ENCODE data around the gene CD52. TPM values are rescaled to one million over a fixed set of nuclear protein-coding genes. Genes with fewer than 3 reads are reported as not detected.

The CD52 gene
- total and polyA plus RNA-seq, 2 experiments from 2014 or later: 7.3 TPM; not detected in 1

- no peaks in the 10 kb centered on the region; the same call in 2 of the 3 replicates for H3K36me3 Mint-ChIP-seq (ENCODE audit: low read depth)
- no peaks in the 10 kb centered on the region for H3K9me3 Mint-ChIP-seq
- ATAC-seq (no peak), DNase-seq (ENCODE audit: low spot score) (no peak)
- Histone ChIP-seq H3F3A (replicated peaks; ENCODE audit: low read depth) (no peaks in the 10 kb centered on the region), H4K20me1 (replicated peaks; ENCODE audit: insufficient read depth) (0 out of 2 replicates have a peak, but pooled peaks cover 3% of the 10 kb centered on the region), H3K27ac (ENCODE audit: low read depth) (no peak overlapping the region), H3K36me3 (ENCODE audit: insufficient read depth) (no peaks in the 10 kb centered on the region), H2AFZ (no peak overlapping the region), H3K79me2 (replicated peaks; ENCODE audit: insufficient read depth) (no peaks in the 10 kb centered on the region), H3K9me2 (ENCODE audit: insufficient read depth) (no peaks in the 10 kb centered on the region), H3K4me1 (ENCODE audit: insufficient read depth) (peaks cover 9% of the 10 kb centered on the region; the same call in 1 of the 2 replicates), H3K4me2 (no peak overlapping the region), H3K4me3 (no peak overlapping the region), H3K27me3 (ENCODE audit: insufficient read depth) (no peaks in the 10 kb centered on the region)
- H3K27me3 Mint-ChIP-seq (ENCODE audit: insufficient read depth, low read depth, poor library complexity): peaks cover 11% of the 10 kb centered on the region
- no peak overlapping the region; the same call in 2 of the 3 replicates for H3K4me3 Mint-ChIP-seq
- no peak overlapping the region for H3K27ac Mint-ChIP-seq
- H3K4me1 Mint-ChIP-seq: peaks cover 39% of the 10 kb centered on the region
- TF ChIP-seq, protein P1, sequence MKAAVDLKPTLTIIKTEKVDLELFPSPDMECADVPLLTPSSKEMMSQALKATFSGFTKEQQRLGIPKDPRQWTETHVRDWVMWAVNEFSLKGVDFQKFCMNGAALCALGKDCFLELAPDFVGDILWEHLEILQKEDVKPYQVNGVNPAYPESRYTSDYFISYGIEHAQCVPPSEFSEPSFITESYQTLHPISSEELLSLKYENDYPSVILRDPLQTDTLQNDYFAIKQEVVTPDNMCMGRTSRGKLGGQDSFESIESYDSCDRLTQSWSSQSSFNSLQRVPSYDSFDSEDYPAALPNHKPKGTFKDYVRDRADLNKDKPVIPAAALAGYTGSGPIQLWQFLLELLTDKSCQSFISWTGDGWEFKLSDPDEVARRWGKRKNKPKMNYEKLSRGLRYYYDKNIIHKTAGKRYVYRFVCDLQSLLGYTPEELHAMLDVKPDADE (IDR thresholded peaks at IDR 0.05): no peak
- TF ChIP-seq EZH2 (IDR thresholded peaks at IDR 0.05; ENCODE audit: low read depth, unreplicated experiment) (no peak), NANOG (IDR thresholded peaks at IDR 0.05; ENCODE audit: borderline replicate concordance) (no peak), EZH2phosphoT487 (IDR thresholded peaks at IDR 0.05; ENCODE audit: unreplicated experiment) (no peak), POLR2AphosphoS5 (IDR thresholded peaks at IDR 0.05; ENCODE audit: low read depth) (no peak), ZNF331 (CRISPR knock-in tag; IDR thresholded peaks at IDR 0.05; ENCODE audit: low read depth) (no peak), STAT1 (IDR thresholded peaks at IDR 0.05; ENCODE audit: unreplicated experiment) (no peak), CREB1 (CRISPR knock-in tag; IDR thresholded peaks at IDR 0.05; ENCODE audit: low read depth) (no peak), JUNB (IDR thresholded peaks at IDR 0.05; ENCODE audit: unreplicated experiment) (no peak), ZNF462 (CRISPR knock-in tag; IDR thresholded peaks at IDR 0.05) (no peak), ZNF114 (CRISPR knock-in tag; IDR thresholded peaks at IDR 0.05) (no peak)
- TF ChIP-seq, protein P2, sequence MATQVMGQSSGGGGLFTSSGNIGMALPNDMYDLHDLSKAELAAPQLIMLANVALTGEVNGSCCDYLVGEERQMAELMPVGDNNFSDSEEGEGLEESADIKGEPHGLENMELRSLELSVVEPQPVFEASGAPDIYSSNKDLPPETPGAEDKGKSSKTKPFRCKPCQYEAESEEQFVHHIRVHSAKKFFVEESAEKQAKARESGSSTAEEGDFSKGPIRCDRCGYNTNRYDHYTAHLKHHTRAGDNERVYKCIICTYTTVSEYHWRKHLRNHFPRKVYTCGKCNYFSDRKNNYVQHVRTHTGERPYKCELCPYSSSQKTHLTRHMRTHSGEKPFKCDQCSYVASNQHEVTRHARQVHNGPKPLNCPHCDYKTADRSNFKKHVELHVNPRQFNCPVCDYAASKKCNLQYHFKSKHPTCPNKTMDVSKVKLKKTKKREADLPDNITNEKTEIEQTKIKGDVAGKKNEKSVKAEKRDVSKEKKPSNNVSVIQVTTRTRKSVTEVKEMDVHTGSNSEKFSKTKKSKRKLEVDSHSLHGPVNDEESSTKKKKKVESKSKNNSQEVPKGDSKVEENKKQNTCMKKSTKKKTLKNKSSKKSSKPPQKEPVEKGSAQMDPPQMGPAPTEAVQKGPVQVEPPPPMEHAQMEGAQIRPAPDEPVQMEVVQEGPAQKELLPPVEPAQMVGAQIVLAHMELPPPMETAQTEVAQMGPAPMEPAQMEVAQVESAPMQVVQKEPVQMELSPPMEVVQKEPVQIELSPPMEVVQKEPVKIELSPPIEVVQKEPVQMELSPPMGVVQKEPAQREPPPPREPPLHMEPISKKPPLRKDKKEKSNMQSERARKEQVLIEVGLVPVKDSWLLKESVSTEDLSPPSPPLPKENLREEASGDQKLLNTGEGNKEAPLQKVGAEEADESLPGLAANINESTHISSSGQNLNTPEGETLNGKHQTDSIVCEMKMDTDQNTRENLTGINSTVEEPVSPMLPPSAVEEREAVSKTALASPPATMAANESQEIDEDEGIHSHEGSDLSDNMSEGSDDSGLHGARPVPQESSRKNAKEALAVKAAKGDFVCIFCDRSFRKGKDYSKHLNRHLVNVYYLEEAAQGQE (IDR thresholded peaks at IDR 0.05; ENCODE audit: unreplicated experiment): no peak
- TF ChIP-seq, protein P3, sequence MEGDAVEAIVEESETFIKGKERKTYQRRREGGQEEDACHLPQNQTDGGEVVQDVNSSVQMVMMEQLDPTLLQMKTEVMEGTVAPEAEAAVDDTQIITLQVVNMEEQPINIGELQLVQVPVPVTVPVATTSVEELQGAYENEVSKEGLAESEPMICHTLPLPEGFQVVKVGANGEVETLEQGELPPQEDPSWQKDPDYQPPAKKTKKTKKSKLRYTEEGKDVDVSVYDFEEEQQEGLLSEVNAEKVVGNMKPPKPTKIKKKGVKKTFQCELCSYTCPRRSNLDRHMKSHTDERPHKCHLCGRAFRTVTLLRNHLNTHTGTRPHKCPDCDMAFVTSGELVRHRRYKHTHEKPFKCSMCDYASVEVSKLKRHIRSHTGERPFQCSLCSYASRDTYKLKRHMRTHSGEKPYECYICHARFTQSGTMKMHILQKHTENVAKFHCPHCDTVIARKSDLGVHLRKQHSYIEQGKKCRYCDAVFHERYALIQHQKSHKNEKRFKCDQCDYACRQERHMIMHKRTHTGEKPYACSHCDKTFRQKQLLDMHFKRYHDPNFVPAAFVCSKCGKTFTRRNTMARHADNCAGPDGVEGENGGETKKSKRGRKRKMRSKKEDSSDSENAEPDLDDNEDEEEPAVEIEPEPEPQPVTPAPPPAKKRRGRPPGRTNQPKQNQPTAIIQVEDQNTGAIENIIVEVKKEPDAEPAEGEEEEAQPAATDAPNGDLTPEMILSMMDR (conservative IDR thresholded peaks at IDR 0.05; ENCODE audit: low read depth in 2 of 2): no peak
Measured at GRCh38 chr1:26287811-26288210, 29.9 kb upstream of the CD52 start.
